ENCODE measurements around the gene IRF1.

DNA sequence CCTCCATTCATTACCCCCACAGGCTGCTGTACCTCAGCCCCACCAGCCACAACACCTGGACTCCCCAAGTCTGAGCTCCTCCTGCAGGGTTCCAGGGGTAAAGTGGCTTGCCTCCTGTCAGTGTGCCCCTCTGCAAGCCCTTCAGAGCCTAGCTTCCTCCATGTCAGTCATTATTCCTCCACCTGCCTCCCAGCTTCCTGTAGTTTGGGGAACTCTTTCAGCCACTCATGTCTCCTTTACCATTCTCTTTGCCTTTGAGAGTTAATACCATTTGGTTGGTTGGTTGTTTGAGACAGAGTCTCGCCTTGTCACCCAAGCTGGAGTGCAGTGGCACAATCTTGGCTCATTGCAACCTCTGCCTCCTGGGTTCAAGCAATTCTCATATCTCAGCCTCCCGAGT is 36.2 kb downstream of the IRF1 start:
- TF ChIP-seq EZH2 (IDR thresholded peaks at IDR 0.05; ENCODE audit: borderline replicate concordance, low read length), result no peak
- TF ChIP-seq, protein P1, sequence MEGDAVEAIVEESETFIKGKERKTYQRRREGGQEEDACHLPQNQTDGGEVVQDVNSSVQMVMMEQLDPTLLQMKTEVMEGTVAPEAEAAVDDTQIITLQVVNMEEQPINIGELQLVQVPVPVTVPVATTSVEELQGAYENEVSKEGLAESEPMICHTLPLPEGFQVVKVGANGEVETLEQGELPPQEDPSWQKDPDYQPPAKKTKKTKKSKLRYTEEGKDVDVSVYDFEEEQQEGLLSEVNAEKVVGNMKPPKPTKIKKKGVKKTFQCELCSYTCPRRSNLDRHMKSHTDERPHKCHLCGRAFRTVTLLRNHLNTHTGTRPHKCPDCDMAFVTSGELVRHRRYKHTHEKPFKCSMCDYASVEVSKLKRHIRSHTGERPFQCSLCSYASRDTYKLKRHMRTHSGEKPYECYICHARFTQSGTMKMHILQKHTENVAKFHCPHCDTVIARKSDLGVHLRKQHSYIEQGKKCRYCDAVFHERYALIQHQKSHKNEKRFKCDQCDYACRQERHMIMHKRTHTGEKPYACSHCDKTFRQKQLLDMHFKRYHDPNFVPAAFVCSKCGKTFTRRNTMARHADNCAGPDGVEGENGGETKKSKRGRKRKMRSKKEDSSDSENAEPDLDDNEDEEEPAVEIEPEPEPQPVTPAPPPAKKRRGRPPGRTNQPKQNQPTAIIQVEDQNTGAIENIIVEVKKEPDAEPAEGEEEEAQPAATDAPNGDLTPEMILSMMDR (conservative IDR thresholded peaks at IDR 0.05 in 1 of 2, IDR thresholded peaks at IDR 0.05 in 1 of 2; ENCODE audit: extremely low read depth in 1 of 2, insufficient read depth in 1 of 2, low read depth in 1 of 2, low read length in 2 of 2), result no peak
